HG03378 (cell line): ENCODE measurements around the gene SHROOM1.

Experiments
- ATAC-seq: cut with Tn5 transposase; IDR thresholded peaks from one replicate; pipeline ENCODE4 v1.9.1; 2021; ENCODE audit warnings: mild to moderate bottlenecking, moderate library complexity; ENCODE audit not compliant: unreplicated experiment

SHROOM1 gene

DNA sequence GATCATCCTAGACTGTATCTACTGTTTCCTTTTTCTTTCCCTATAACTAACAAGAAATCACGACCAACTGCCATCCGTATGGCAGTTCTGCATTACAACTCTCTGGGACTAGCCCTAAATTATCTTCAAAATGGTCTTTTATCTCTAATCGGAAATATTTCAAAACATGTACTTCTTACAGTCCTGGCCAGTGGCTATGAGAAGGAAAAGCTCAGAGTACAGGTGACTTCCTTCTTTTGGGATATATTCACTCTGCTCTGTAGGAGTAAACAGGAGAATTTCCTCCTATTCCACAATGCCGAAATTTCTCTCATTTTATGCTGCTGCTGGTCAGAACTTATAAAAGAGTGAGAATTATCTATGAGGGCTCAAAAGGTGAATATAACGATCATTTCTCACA lies 51.6 kb downstream of the SHROOM1 start:
- ATAC-seq: no peak

DNA sequence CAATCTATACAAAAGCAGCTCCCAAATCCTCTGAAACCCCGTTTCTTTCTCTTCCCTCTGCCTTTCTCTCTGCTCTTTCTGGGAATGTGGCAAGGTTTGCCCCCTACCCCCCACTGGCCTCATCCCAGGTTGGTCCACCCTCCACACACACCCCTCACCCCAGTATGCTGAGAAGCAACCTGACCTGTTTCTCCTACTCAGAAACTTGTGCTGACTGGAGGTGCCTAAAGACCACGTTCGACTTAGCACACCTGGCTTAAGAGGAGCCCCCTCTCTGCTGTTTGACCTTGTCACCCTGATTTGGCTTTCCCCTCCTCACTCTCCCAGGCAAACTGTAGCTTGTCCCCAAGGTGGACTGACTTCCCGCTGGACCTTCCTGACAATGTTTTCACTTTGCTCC lies 52.3 kb downstream of the SHROOM1 start:
- no peak for ATAC-seq

DNA sequence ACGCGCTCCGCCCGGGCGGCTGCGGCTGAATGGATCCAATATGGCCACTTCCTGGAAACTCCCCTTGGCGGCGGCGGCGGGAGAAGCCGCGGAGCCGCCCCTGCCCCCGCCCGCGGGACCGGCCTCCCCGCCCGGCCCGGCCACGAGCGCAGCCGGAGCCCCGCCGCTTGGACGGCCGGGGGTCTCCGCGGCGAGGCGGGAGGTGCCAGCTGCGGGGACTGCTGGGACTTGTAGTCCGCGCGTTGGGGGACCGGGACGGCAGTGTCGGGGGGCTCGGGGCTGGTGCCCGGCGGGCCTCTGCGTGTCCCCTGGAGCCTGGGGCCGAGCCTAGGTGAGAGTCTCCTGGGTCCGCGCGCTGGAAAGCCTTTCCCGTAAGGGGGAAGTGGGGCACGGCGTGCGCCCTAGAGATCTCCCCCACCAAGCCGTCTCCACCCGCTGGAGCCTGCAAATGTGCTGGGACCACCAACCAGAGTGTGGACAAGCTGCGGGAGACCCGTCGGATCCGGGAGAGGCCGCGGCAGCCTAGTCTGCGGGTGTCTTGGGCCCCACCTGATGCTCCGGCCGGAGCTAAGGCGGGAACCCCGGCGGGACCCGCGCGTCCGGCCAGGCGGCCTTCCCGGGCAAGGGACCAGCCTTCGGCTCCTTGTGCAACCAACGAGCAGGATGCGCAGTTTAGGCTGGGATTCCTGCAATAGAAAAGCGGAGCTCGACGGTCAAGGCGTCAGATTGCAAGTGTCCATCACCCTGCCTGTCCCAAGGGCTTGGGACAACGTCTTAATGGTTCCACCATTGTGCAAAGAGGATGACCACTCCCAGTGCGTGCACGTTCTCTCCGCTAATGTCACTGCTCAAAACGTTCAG lies 53.0 kb downstream of the SHROOM1 start, which contains the start of gene SEPTIN8:
TSS of gene SEPTIN8 (minus strand) at position 31 of the 861 bp plus-strand sequence. CDS start 102 bp downstream, outside the sequence.
- ATAC-seq: no peak

DNA sequence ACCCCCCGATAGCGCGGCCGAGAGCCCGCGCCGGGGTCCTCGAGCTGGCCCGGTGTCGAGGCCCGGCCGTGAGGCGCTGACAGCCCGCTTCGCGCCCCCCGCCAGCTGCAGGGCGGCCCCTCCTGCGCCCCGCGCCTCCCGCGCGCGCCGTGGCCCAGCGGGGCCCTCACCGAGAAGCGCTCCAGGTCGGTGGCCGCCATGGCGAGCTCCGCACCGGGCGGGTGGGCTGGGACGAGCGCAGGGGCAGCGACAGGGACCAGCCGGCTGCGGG lies 53.6 kb downstream of the SHROOM1 start:
- ATAC-seq: no peak

DNA sequence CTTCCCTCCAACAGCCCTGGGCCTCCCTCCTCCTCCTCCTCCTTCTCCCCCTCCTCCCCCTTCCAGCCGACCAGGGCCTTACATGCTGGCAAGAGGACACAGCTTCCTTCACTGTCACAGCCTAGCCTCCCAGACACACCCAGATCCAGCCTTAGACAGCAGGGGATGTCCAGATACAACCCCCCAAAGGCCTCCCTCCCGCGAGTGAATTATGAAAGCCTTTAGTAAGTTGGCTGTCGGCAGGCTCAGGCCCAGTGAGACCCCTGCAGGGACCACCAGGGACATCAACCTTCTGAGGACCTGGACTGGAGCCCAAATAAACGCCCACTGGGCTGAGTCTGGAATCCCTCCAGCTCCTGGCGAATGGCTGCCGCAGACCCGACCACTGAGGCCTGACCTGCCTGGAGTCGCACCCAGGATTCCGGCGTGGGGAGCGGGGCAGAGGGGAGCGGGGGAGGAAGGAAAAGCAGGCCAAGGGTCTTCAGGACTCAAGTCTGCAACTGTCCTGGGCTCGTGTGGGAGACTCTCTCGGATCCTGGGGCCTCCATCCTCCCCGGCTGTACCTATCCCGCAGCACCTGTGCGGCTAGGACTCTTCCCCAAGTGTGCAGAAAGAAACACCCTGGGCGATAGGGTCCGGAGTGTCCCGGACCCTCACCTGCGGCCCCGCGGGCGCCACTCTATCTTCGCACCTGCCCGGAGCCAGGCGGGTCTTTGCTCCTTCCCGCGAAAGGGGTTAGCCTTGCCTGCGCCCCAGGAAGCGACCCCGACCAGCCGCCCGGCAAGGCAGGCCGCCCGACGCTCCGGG lies 54.1 kb downstream of the SHROOM1 start:
- ATAC-seq: no peak

DNA sequence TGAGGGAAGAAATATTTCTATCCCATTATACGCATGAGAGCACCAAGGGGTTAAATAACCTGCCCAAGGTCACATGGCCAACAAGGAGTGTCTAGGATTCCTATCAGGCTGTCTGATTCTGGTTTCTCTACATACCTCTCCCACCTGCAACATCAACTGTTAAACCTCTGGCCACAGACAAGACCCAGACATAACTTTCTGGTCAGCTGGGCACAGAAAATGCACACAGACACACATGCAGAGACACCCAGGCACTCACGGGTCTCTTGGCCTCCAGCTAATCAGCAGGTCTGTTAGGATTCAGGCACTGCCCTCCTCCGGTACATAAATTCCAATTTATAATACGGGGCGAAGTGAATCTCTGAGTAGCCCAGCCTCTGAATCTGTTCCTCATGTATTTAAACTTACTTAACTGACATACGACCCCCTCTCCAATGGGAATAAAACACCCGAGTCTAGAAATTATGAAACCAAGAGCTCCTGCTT lies 54.9 kb downstream of the SHROOM1 start:
- no peak for ATAC-seq

DNA sequence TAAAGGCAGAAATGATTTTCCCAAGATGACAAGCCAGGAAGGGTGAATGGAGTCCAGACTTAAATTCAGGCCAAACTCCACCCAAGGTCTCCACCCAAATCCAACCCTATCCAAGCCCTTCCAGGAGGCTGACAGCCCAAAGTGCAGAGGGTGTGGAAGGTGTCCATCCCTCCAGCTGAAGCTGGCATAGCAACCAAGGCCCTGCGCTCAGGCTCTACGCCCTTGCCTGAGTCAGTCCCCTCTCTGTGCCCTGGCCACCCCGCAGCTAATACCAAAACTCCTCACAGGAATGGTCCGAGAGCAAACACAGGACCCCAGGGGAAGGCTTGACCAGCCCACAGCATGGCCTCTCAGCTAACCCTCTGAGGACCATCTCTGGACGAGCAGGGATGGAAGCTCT lies 55.6 kb downstream of the SHROOM1 start:
- ATAC-seq: no peak

DNA sequence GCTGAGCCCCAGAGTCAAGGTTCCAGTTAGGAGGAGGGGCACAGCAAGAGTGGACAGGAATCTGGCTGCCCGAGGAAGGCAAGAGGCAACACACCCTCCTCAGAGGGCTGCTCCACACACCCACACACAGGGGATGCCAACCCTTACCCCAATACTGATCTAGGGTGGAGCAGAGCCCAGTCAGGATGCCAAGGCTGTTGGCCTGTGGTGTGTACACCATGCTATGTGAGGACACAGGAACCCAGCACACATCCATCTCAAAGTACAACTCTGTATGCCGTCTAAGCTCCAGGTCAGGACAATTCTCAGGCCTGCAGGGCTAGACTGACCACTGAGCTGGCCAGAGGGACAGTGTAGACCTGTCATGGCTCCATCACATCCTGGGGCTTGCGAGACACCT lies 56.0 kb downstream of the SHROOM1 start:
- ATAC-seq: no peak

DNA sequence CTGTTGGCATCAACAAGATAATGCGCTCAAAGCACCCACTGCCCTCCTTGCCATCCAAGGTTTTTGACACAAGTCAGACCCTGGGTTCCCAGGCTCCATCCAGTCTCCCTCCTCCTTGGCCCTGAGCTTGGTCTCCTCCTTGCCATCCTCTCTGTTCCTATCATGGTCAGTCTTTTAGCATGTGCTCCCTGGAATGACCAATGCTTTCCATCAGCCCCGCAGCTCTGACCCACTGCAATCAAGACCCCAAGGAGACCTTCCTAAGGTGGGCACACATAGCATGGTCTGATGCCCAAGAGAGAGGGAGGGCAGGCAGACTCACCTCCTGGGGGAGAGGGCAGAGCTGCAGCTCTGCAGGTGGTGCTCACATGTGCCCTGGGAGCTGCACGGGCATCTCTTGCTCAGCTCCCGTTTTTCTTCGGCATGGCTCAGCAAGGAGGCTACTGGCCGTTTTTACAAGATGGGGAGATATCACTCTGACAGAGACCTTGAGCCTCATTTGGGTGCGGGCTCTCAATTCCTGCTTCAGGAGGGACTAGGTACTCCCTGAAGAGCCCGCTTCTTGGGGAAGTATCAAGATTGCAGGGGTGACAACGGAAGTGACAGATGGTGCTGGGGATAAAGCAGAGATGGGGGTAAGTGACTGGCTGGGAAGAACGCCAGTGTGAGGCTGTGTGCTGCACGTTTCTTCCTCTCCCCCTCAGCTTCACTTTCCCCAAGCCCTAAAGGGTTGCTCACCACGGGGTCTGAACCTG lies 56.7 kb downstream of the SHROOM1 start:
- ATAC-seq: no peak

DNA sequence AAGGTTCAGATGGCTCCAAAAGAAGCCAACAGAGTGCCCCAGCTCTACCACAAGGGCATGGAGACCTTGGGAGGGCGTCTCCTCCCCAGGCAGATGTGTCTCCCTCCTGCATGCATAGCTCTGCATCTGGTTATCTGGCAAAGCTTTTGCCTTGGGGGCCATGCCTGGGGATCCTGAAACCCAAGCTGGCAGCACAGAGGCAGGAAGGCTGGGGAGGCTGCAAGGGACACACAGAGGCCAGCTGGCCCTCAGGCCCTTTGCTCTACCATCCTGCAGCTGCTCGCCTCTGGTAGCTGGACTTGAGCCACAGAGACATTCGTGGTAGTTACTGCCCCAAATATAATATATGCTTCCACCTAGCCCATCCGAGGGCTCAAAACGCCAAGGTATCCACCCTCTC lies 57.3 kb downstream of the SHROOM1 start:
- no peak for ATAC-seq

DNA sequence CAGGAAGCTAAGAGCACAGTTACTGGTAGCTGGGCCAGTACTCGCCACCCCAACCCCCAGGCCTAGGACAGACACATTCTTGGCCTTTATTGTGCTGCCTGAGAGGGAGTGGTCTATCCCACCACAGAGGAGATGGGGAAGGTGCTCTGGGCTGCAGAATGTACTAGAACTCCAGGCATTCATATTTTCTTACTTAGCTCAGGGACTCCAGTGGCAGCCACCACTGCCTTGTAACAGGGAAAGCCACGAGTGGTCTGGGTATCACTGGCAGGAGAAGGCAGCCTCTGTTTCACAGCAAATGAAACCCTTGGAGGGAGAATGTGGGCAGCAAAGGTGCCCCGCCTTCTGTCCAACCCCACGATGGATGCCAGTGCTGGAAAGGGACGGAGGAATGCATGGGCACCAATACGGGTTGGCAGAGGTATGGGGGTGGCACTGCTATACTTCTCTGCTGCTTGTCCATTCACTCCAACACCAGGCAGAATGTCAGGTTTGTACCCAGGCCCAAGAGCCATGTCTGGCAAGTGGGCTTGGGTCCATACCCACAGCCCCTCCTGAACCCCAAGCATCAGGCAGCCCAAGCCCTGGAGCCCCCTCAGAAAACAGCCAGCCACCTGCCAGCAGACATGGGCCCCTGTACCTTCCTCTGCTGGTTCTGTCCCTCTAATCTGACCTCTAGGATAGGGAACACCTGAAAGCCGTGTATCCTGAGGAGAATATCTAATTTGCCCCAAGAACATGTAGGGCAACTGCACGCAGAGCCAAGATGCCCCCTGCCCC lies 58.0 kb downstream of the SHROOM1 start:
- ATAC-seq: no peak
